Gastrocnemius medialis (tissue), 4 donors: ENCODE measurements around the gene EID2B. TPM values are rescaled to one million over a fixed set of nuclear protein-coding genes. Genes with fewer than 3 reads are reported as not detected.
A peak's percentile ranks its signal among the peaks of the same experiment; 100 is the strongest.

Experiments
- ATAC-seq, 2 donors: fragments of 150-250 bp; one replicate each; pipeline ENCODE4 v1.9.1; 2016
- DNase-seq, 2 donors: peaks; one replicate each; pipeline ENCODE4 v3.0.0-alpha.2; 2019
- H3K27ac ChIP-seq, 4 donors: fragments of 200-600 bp; sonication (generic); 1 replicate in 1 of 4; 2 replicates in 3 of 4; pipeline ENCODE4 v1.5.1; 2016 to 2018; ENCODE audit warnings: mild to moderate bottlenecking in 2 of 4, moderate library complexity in 1 of 4
- H3K27me3 ChIP-seq, 3 donors: fragments of 200-600 bp; sonication (generic) in 2 of 3; 1 replicate in 1 of 3; 2 replicates in 2 of 3; pipeline versions ENCODE4 v1.5.1 to v1.6.0; 2016 to 2019; ENCODE audit warnings: mild to moderate bottlenecking in 1 of 3, moderate library complexity in 1 of 3
- H3K36me3 ChIP-seq, 2 donors: fragments of 200-600 bp; sonication (generic) in 1 of 2; one replicate each; pipeline ENCODE4 v1.5.1; 2017 to 2018
- H3K4me1 ChIP-seq, 2 donors: fragments of 200-600 bp; sonication (generic) in 1 of 2; one replicate each; pipeline ENCODE4 v1.5.1; 2016 to 2017; ENCODE audit warnings: mild to moderate bottlenecking in 2 of 2
- H3K4me3 ChIP-seq, 4 donors: fragments of 200-600 bp; sonication (generic) in 3 of 4; 1 replicate in 1 of 4; 2 replicates in 3 of 4; pipeline ENCODE4 v1.5.1; 2016 to 2019; ENCODE audit warnings: mild to moderate bottlenecking in 2 of 4
- H3K9me3 ChIP-seq, 3 donors: fragments of 200-600 bp; sonication (generic) in 2 of 3; 1 replicate in 1 of 3; 2 replicates in 2 of 3; pipeline ENCODE4 v1.5.1; 2016 to 2019
- CTCF ChIP-seq, 5 experiments: fragments of 450-650 bp in 3 of 5; fragments of 200-600 bp in 2 of 5; sonication (generic) in 2 of 5; IDR thresholded peaks in 4 of 5; conservative IDR thresholded peaks in 1 of 5; 1 replicate in 4 of 5; 2 replicates in 1 of 5; pipeline ENCODE4 v1.5.1; 2016 to 2019; ENCODE audit warnings: antibody characterized with exemption in 5 of 5, mild to moderate bottlenecking in 3 of 5, moderate library complexity in 3 of 5
- POLR2A ChIP-seq, 2 donors: fragments of 450-650 bp; IDR thresholded peaks; one replicate each; pipeline ENCODE4 v1.6.1; 2017; ENCODE audit warnings: antibody characterized with exemption in 2 of 2, mild to moderate bottlenecking in 2 of 2, moderate library complexity in 2 of 2
- in situ Hi-C, 4 donors: fragments of 200-750 bp; cut with MboI; loops; one replicate each; pipeline versions ENCODE4 v1.15.0 to v1.8.0; 2017; ENCODE audit warnings: low sequenced_read_pairs in 4 of 4
- intact Hi-C: fragments of 100-400 bp; cut with DNase I; formaldehyde crosslinking; loops from one replicate; pipeline ENCODE4 v1.15.1; 2023; ENCODE audit warnings: low total_unique reads
- total RNA-seq, 4 donors: library from RNA; depleted of rRNA; stranded (reverse); fragments of >200 nt; gene quantifications; one replicate each; pipeline versions ENCODE4 v1.1.0 to v1.2.3, GENCODE V29; 2016

The EID2B gene
- total RNA-seq, 4 donors from 2014 or later = 0.91 to 6.5 (median 1.2) TPM

DNA sequence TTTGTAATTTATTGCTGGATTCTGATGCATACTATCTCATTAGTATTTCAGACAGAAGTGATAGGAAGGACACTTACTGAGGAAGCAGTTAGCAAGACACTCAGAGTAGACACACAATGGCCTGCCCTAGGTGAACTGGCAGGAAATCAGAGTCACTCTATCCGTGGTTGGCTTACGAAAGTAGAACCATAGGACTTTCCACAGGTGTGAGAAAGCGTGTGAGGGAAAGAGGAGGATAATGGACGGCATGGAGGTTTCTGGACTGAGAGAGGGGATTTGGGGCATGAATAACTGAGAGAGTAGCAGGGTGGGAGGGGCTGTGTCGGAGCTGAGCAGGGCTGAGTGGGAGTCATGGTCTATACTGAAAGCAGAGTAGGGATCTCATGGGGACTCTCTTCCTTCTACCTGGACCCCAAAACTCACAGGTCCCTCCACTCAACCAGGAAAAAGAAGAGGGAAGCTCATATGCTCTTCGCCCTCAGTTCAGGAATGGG lies 26.0 kb upstream of the EID2B start:
- DNase-seq (no peak), ATAC-seq (peak in 1 of 2 donors; percentile 57)
- H3K27me3 ChIP-seq = no peaks in the 10 kb centered on the region
- intact Hi-C loops (no loop called here), in situ Hi-C loops (loop anchor here in 3 of 4 donors (5.0 to 10.0 kb wide), 4 partner anchors 114 to 286 kb away; partner anchors contain the start of gene FBL (in 1 of the 3))
- H3K36me3 ChIP-seq = no peaks in the 10 kb centered on the region
- no peaks in the 10 kb centered on the region for H3K9me3 ChIP-seq
- peak overlapping the region in 1 of 4 donors; percentile 26 for H3K4me3 ChIP-seq
- TF ChIP-seq POLR2A (IDR thresholded peaks at IDR 0.05) = no peak
- no peak for TF ChIP-seq CTCF (IDR thresholded peaks at IDR 0.05 in 4 of 5, conservative IDR thresholded peaks at IDR 0.05 in 1 of 5)
- no peaks in the 10 kb centered on the region for H3K4me1 ChIP-seq
- peak overlapping the region in 1 of 4 donors; percentile 58 for H3K27ac ChIP-seq

GRCh38 chr19:39557811-39558623 lies 25.4 kb upstream of the EID2B start:
- DNase-seq (no peak), ATAC-seq (peak in 1 of 2 donors; percentile 83)
- in situ Hi-C loops (loop anchor here in 3 of 4 donors (5.0 to 10.0 kb wide), 4 partner anchors 114 to 287 kb away; partner anchors contain the start of gene FBL (in 1 of the 3)), intact Hi-C loops (no loop called here)
- Histone ChIP-seq H3K36me3 (no peaks in the 10 kb centered on the region), H3K9me3 (no peaks in the 10 kb centered on the region), H3K27me3 (no peaks in the 10 kb centered on the region), H3K4me1 (no peaks in the 10 kb centered on the region), H3K27ac (peak overlapping the region in 1 of 4 donors; percentile 58), H3K4me3 (peak overlapping the region in 1 of 4 donors; percentile 26)
- TF ChIP-seq POLR2A (IDR thresholded peaks at IDR 0.05) = no peak

- H3K27ac ChIP-seq = no peak overlapping the region
- DNase-seq = no peak
- no peak for TF ChIP-seq POLR2A (IDR thresholded peaks at IDR 0.05)
- no peak for TF ChIP-seq CTCF (IDR thresholded peaks at IDR 0.05 in 4 of 5, conservative IDR thresholded peaks at IDR 0.05 in 1 of 5)
- ATAC-seq = no peak
- in situ Hi-C loops (loop anchor here in 3 of 4 donors (5.0 to 10.0 kb wide), 4 partner anchors 116 to 289 kb away; partner anchors contain the start of gene FBL (in 1 of the 3)), intact Hi-C loops (no loop called here)
- H3K9me3 ChIP-seq = no peaks in the 10 kb centered on the region
- no peaks in the 10 kb centered on the region for H3K4me1 ChIP-seq
- no peaks in the 10 kb centered on the region for H3K27me3 ChIP-seq
- H3K36me3 ChIP-seq = no peaks in the 10 kb centered on the region
- H3K4me3 ChIP-seq = no peak overlapping the region
These were observed 23.2 kb upstream of the EID2B start for GRCh38 chr19:39555883-39556282.

- H3K4me3 ChIP-seq = no peak overlapping the region
- no peak for TF ChIP-seq CTCF (IDR thresholded peaks at IDR 0.05 in 4 of 5, conservative IDR thresholded peaks at IDR 0.05 in 1 of 5)
- no peak for TF ChIP-seq POLR2A (IDR thresholded peaks at IDR 0.05)
- no peaks in the 10 kb centered on the region for H3K9me3 ChIP-seq
- no peak overlapping the region for H3K27ac ChIP-seq
- DNase-seq = no peak
- no peaks in the 10 kb centered on the region for H3K36me3 ChIP-seq
- intact Hi-C loops = no loop called here
- H3K4me1 ChIP-seq = no peaks in the 10 kb centered on the region
- no peak for ATAC-seq
- no peaks in the 10 kb centered on the region for H3K27me3 ChIP-seq
- in situ Hi-C loops = loop anchor here in 3 of 4 donors (5.0 to 10.0 kb wide), 4 partner anchors 117 to 290 kb away; partner anchors contain the start of gene FBL (in 1 of the 3)
These were observed 22.2 kb upstream of the EID2B start for GRCh38 chr19:39554701-39555311.
